K562 (cell line): ENCODE measurements around the gene KMO. TPM values are rescaled to one million over a fixed set of nuclear protein-coding genes. Genes with fewer than 3 reads are reported as not detected.

Experiments
- ATAC-seq: fragments of 200-7000 bp; cut with Tn5 transposase; 3 replicates; pipeline ENCODE4 v1.9.1; 2020; ENCODE audit warnings: moderate library complexity
- BruUV-seq: library from RNA; stranded (reverse); fragments of 400-500 nt; replicated peaks from 2 replicates; lab custom pipeline; 2021; lab: Mats Ljungman, UMichigan
- CTCF ChIA-PET: fragments of 300-600 bp; formaldehyde crosslinking; extraction: SDS; loops from one replicate; lab custom pipeline; 2021; ENCODE audit warnings: low intra/inter-chr PET ratio; lab: Yijun Ruan, JAX
- POLR2A ChIA-PET: fragments of 300-600, 350-650 bp; sonication (Branson Sonifier 250); formaldehyde crosslinking; extraction: SDS; loops from one replicate; lab custom pipeline; 2021; ENCODE audit warnings: antibody characterized with exemption, inconsistent platforms; lab: Yijun Ruan, JAX
- DNase-seq, 4 experiments: peaks; one replicate each; pipeline versions ENCODE4 v3.0.0 to v3.0.0-alpha.2; 2011 to 2018; ENCODE audit warnings: low spot score in 3 of 4, mixed read lengths in 3 of 4; ENCODE audit errors: extremely low read depth in 1 of 4
- FAIRE-seq: peaks from 2 replicates; lab custom pipeline; 2011; peaks lifted over from hg19 to GRCh38; lab: Jason Lieb, UNC
- H2AFZ ChIP-seq: 2 replicates; pipeline ENCODE4 v1.6.0; 2011; ENCODE audit warnings: low read depth, low read length, control low read depth, inconsistent platforms
- H3K27ac ChIP-seq: fragments of 200-600 bp; 3 replicates; pipeline ENCODE4 v1.8.0; 2011; ENCODE audit warnings: low read depth, mild to moderate bottlenecking, control low read depth, inconsistent platforms, low read length, moderate library complexity, mixed read lengths; ENCODE audit errors: extremely low read depth
- H3K27me3 ChIP-seq, 2 experiments: fragments of 300-600 bp in 1 of 2; 2 replicates in 1 of 2; 3 replicates in 1 of 2; pipeline versions ENCODE4 v1.6.0 to v1.8.0; 2011; ENCODE audit warnings: inconsistent platforms in 2 of 2, low read length in 2 of 2, mild to moderate bottlenecking in 1 of 2, mixed read lengths in 1 of 2, moderate library complexity in 1 of 2; ENCODE audit not compliant: control insufficient read depth in 2 of 2, insufficient read depth in 2 of 2
- H3K36me3 ChIP-seq: fragments of 300-600 bp; 3 replicates; pipeline ENCODE4 v1.8.0; 2011; ENCODE audit warnings: mild to moderate bottlenecking, low read length, inconsistent platforms; ENCODE audit not compliant: control insufficient read depth, insufficient read depth
- H3K4me1 ChIP-seq, 2 experiments: fragments of 200-600 bp in 1 of 2; replicated peaks in 1 of 2; 2 replicates in 1 of 2; 3 replicates in 1 of 2; pipeline versions ENCODE4 v1.5.1 to v1.8.0; 2011; ENCODE audit warnings: inconsistent platforms in 2 of 2, low read length in 2 of 2, mild to moderate bottlenecking in 1 of 2, mixed read lengths in 1 of 2, moderate library complexity in 1 of 2; ENCODE audit not compliant: control insufficient read depth in 2 of 2, insufficient read depth in 2 of 2
- H3K4me2 ChIP-seq: 2 replicates; pipeline ENCODE4 v1.6.1; 2011; ENCODE audit warnings: low read length, control low read depth, inconsistent platforms, mixed read lengths; ENCODE audit not compliant: insufficient read depth
- H3K4me3 ChIP-seq: fragments of 200-600 bp; sonication (generic), shearing (Covaris generic); 2 replicates; pipeline ENCODE4 v1.5.1; 2016; ENCODE audit warnings: control low read depth, inconsistent platforms
- H3K79me2 ChIP-seq: fragments of 200-600 bp; 3 replicates; pipeline ENCODE4 v1.8.0; 2011; ENCODE audit warnings: low read length, inconsistent platforms; ENCODE audit not compliant: control insufficient read depth, insufficient read depth
- H3K9ac ChIP-seq, 2 experiments: 2 replicates each; pipeline versions ENCODE4 v1.6.0 to v1.6.1; 2011; ENCODE audit warnings: low read depth in 2 of 2, low read length in 2 of 2, control low read depth in 1 of 2, inconsistent platforms in 1 of 2, mild to moderate bottlenecking in 1 of 2, mixed read lengths in 1 of 2; ENCODE audit not compliant: insufficient read depth in 1 of 2
- H3K9me1 ChIP-seq: one replicate; pipeline ENCODE4 v1.6.0; 2011; ENCODE audit warnings: inconsistent platforms, mild to moderate bottlenecking, low read length, moderate library complexity; ENCODE audit not compliant: control insufficient read depth, insufficient read depth
- H3K9me3 ChIP-seq: replicated peaks from 2 replicates; pipeline ENCODE4 v1.5.1; 2011; ENCODE audit warnings: low read depth, low read length, inconsistent platforms; ENCODE audit not compliant: control insufficient read depth, insufficient read depth
- H4K20me1 ChIP-seq: replicated peaks from 2 replicates; pipeline ENCODE4 v1.6.1; 2011; ENCODE audit warnings: low read length, inconsistent platforms, mixed read lengths; ENCODE audit not compliant: control insufficient read depth, insufficient read depth
- ATF2 ChIP-seq: sonication (generic); formaldehyde crosslinking; IDR thresholded peaks from 2 replicates; pipeline ENCODE4 v1.8.1; 2022; ENCODE audit warnings: missing genetic modification reagents
- BRF1 ChIP-seq: IDR thresholded peaks from 3 replicates; pipeline ENCODE4 v1.6.1; 2011; ENCODE audit warnings: borderline replicate concordance, mild to moderate bottlenecking; ENCODE audit not compliant: insufficient read length; ENCODE audit errors: extremely low read depth
- C11orf30 ChIP-seq: fragments of 450-650 bp; IDR thresholded peaks from 2 replicates; pipeline ENCODE4 v1.6.1; 2016; ENCODE audit warnings: low read depth, mild to moderate bottlenecking
- CCAR2 ChIP-seq: fragments of 200-400 bp; formaldehyde crosslinking; IDR thresholded peaks from 2 replicates; pipeline ENCODE4 v1.6.1; 2017; ENCODE audit warnings: mild to moderate bottlenecking, low read depth, low read length
- CREB5 ChIP-seq: fragments of 250-450 bp; sonication (Bioruptor Pico); IDR thresholded peaks from 2 replicates; pipeline ENCODE4 v1.5.0; 2020; ENCODE audit warnings: mild to moderate bottlenecking
- ELF2 ChIP-seq: fragments of 250-450 bp; sonication (Bioruptor Pico); IDR thresholded peaks from 2 replicates; pipeline ENCODE4 v1.5.0; 2021; ENCODE audit warnings: mild to moderate bottlenecking
- HNRNPL ChIP-seq: fragments of 200-400 bp; formaldehyde crosslinking; IDR thresholded peaks from 2 replicates; pipeline ENCODE4 v1.6.1; 2017; ENCODE audit warnings: low read depth, mild to moderate bottlenecking, low read length
- NONO ChIP-seq, 2 experiments: fragments of 200-400 bp in 1 of 2; fragments of 450-650 bp in 1 of 2; formaldehyde crosslinking in 1 of 2; IDR thresholded peaks; 2 replicates each; pipeline ENCODE4 v1.6.1; 2017; ENCODE audit warnings: low read depth in 2 of 2, mild to moderate bottlenecking in 2 of 2, moderate library complexity in 2 of 2, low read length in 1 of 2
- RBM17 ChIP-seq: fragments of 200-400 bp; formaldehyde crosslinking; IDR thresholded peaks from 2 replicates; pipeline ENCODE4 v1.6.1; 2017; ENCODE audit warnings: low read depth, mild to moderate bottlenecking, low read length, borderline replicate concordance
- RNF219 ChIP-seq: fragments of 250-450 bp; sonication (Bioruptor Pico); IDR thresholded peaks from 2 replicates; pipeline ENCODE4 v1.5.0; 2022; ENCODE audit warnings: mild to moderate bottlenecking
- THRAP3 ChIP-seq: fragments of 450-650 bp; IDR thresholded peaks from 2 replicates; pipeline ENCODE4 v1.6.1; 2016; ENCODE audit warnings: mild to moderate bottlenecking, inconsistent platforms, borderline replicate concordance
- ZNF316 ChIP-seq: fragments of 450-650 bp; IDR thresholded peaks from 2 replicates; pipeline ENCODE4 v1.6.1; 2016
- ZZZ3 ChIP-seq: fragments of 450-650 bp; IDR thresholded peaks from 2 replicates; pipeline ENCODE4 v1.6.1; 2016; ENCODE audit warnings: antibody characterized with exemption, mild to moderate bottlenecking, moderate library complexity
- WGBS: fragments of 100-300 bp; shearing (Covaris generic); methylation state at CpG from one replicate; pipeline ENCODE4 v1.1.6; 2016; ENCODE audit warnings: low coverage, mixed read lengths; ENCODE audit not compliant: insufficient coverage; ENCODE audit errors: missing lambda C conversion rate; 5-methylcytosine and 5-hydroxymethylcytosine counted together
- in situ Hi-C: fragments of 300-500 bp; cut with MboI; formaldehyde crosslinking; loops from 4 replicates; pipeline ENCODE4 v1.15.0; 2018; ENCODE audit warnings: inconsistent platforms, mixed read lengths
- intact Hi-C: fragments of 100-400 bp; cut with micrococcal nuclease; formaldehyde crosslinking; loops from 2 replicates; pipeline ENCODE4 v1.14.2; 2022
- polyA plus RNA-seq, 8 experiments: library from polyadenylated mRNA; depleted of rRNA in 4 of 8; stranded (reverse) in 5 of 8; unstranded in 3 of 8; fragments of >200 nt; fragmentation: Nextera tagmentation in 2 of 8; fragmentation: Illumina TruSeq in 1 of 8; extraction: Ambion mirVana in 2 of 8; extraction: Trizol in 1 of 8; gene quantifications; 2 replicates each; pipeline versions ENCODE4 v1.2.1 to v1.2.3, GENCODE V29; 2011 to 2014; ENCODE audit warnings: inconsistent platforms in 1 of 8, missing spikeins in 1 of 8
- total RNA-seq, 7 experiments: library from RNA; depleted of rRNA in 6 of 7; stranded (reverse); fragments of >200 nt in 6 of 7; fragmentation: Illumina TruSeq in 2 of 7; extraction: Trizol in 2 of 7; gene quantifications; 2 replicates each; pipeline versions ENCODE4 v1.2.1 to v1.2.3, GENCODE V29; 2011 to 2021; ENCODE audit warnings: low replicate concordance in 1 of 7

The KMO gene
- total and polyA plus RNA-seq, 9 of the 15 experiments (the other 6 are each of a cell fraction or from before 2014, with no cell fraction given), result 0.01 to 0.11 (median 0.01) TPM; not detected in 6

- WGBS, result 14% methylated on average over 3 of the region's 3 CpGs
- no peak overlapping the region for H3K9ac ChIP-seq
- intact Hi-C loops (loop anchor here (5.0 kb wide), 1 partner anchor 172 kb away; no protein-coding TSS in a partner anchor), in situ Hi-C loops (loop anchor here (10.0 kb wide), 1 partner anchor 310 kb away; no protein-coding TSS in a partner anchor)
- H3K4me1 ChIP-seq, result peaks cover 0 to 2% of the 10 kb centered on the region in 2 experiments; a peak in 2 of 5 replicates
- H3K79me2 ChIP-seq, result no peaks in the 10 kb centered on the region
- no peaks in the 10 kb centered on the region for H3K27me3 ChIP-seq
- no peak overlapping the region for H3K27ac ChIP-seq
- no peaks in the 10 kb centered on the region for H3K9me3 ChIP-seq
- H3K4me2 ChIP-seq, result no peak overlapping the region
- no TSS peak for BruUV-seq
- H2AFZ ChIP-seq, result 0 out of 2 replicates have a peak overlapping the region, but pooled peaks have one; percentile 20
- TF ChIP-seq RNF219 (no peak), RBM17 (no peak), C11orf30 (peak; percentile 25; the same call in 1 of the 2 replicates), NONO (IDR thresholded peaks at IDR 0.05; ENCODE audit: low read depth in 2 of 2, low read length in 1 of 2) (no peak), ZZZ3 (no peak), HNRNPL (no peak), ELF2 (CRISPR knock-in tag) (no peak), ZNF316 (peak; percentile 28; the same call in 1 of the 2 replicates), CCAR2 (no peak), BRF1 (no peak), CREB5 (no peak), ATF2 (CRISPR knock-in tag) (no peak), THRAP3 (no peak)
- TF ChIP-seq, all 486 proteins: peak for 2
- ATAC-seq, result no peak
- Histone ChIP-seq H4K20me1 (no peaks in the 10 kb centered on the region), H3K4me3 (no peak overlapping the region), H3K9me1 (no peaks in the 10 kb centered on the region), H3K36me3 (no peaks in the 10 kb centered on the region)
- POLR2A ChIA-PET, result interaction anchor here (0.8 to 1.5 kb wide), 2 partner anchors 10 to 105 kb away, joined by 3 read pairs; no protein-coding TSS in a partner anchor
- CTCF ChIA-PET, result no interaction called here
- no peak for DNase-seq
- FAIRE-seq, result no peak
Observed at GRCh38 chr1:241525026-241525425, 7.2 kb upstream of the KMO start.
